ENCODE results near the gene RBM19. TPM values are rescaled to one million over a fixed set of nuclear protein-coding genes. Genes with fewer than 3 reads are reported as not detected.

Gene RBM19
- total RNA-seq, 2 experiments from 2014 or later: 66.9 to 67.7 TPM

- Mint-ChIP-seq H3K36me3 (ENCODE audit: low read depth) (peaks cover 28% of the 10 kb centered on the region), H3K9me3 (no peaks in the 10 kb centered on the region), H3K27ac (no peak overlapping the region), H3K4me1 (ENCODE audit: low read depth) (no peaks in the 10 kb centered on the region), H3K4me3 (no peak overlapping the region), H3K27me3 (no peaks in the 10 kb centered on the region)
- POLR2A ChIA-PET: no interaction called here
- no peak for TF ChIP-seq CTCF (IDR thresholded peaks at IDR 0.05)
- CTCF ChIA-PET: no interaction called here
- DNase-seq (no peak), ATAC-seq (no peak)
- intact Hi-C loops (cut with micrococcal nuclease): no loop called here
Measured at GRCh38 chr12:113880988-113881962, 84.8 kb downstream of the RBM19 start.

GRCh38 chr12:113880326-113880725 lies 85.8 kb downstream of the RBM19 start:
- intact Hi-C loops (cut with micrococcal nuclease): no loop called here
- CTCF ChIA-PET: no interaction called here
- DNase-seq (no peak), ATAC-seq (no peak)
- no peak for TF ChIP-seq CTCF (IDR thresholded peaks at IDR 0.05)
- Mint-ChIP-seq H3K4me1 (ENCODE audit: low read depth) (no peaks in the 10 kb centered on the region), H3K9me3 (no peaks in the 10 kb centered on the region), H3K4me3 (no peak overlapping the region), H3K27ac (no peak overlapping the region), H3K36me3 (ENCODE audit: low read depth) (peaks cover 33% of the 10 kb centered on the region), H3K27me3 (no peaks in the 10 kb centered on the region)
- POLR2A ChIA-PET: no interaction called here

- DNase-seq (no peak), ATAC-seq (no peak)
- TF ChIP-seq CTCF (IDR thresholded peaks at IDR 0.05): no peak
- H3K27ac Mint-ChIP-seq: no peak overlapping the region
- CTCF ChIA-PET: interaction anchor here (1.0 kb wide), 1 partner anchor 1989 kb away, joined by 3 read pairs; no protein-coding TSS in a partner anchor
- POLR2A ChIA-PET: no interaction called here
- H3K4me3 Mint-ChIP-seq: no peak overlapping the region
- intact Hi-C loops (cut with micrococcal nuclease): no loop called here
- H3K27me3 Mint-ChIP-seq: no peaks in the 10 kb centered on the region
- no peaks in the 10 kb centered on the region for H3K9me3 Mint-ChIP-seq
- H3K4me1 Mint-ChIP-seq (ENCODE audit: low read depth): no peaks in the 10 kb centered on the region
- peaks cover 33% of the 10 kb centered on the region for H3K36me3 Mint-ChIP-seq (ENCODE audit: low read depth)
Measured at GRCh38 chr12:113879658-113880057, 86.5 kb downstream of the RBM19 start.

GRCh38 chr12:113877607-113878006 lies 88.5 kb downstream of the RBM19 start:
- CTCF ChIA-PET: interaction anchor here (0.6 kb wide), 1 partner anchor 114 kb away, joined by 3 read pairs; no protein-coding TSS in a partner anchor
- H3K36me3 Mint-ChIP-seq (ENCODE audit: low read depth): peaks cover 41% of the 10 kb centered on the region

More at GRCh38 chr12:113877607-113878006, 88.5 kb downstream of the RBM19 start:
- no peak for TF ChIP-seq CTCF (IDR thresholded peaks at IDR 0.05)
- ATAC-seq: no peak
- intact Hi-C loops (cut with micrococcal nuclease): no loop called here
- Mint-ChIP-seq H3K4me1 (ENCODE audit: low read depth) (no peaks in the 10 kb centered on the region), H3K9me3 (no peaks in the 10 kb centered on the region), H3K4me3 (no peak overlapping the region), H3K27ac (no peak overlapping the region), H3K27me3 (no peaks in the 10 kb centered on the region)
- DNase-seq: no peak
- POLR2A ChIA-PET: no interaction called here
